Stomach (tissue), 4 donors: ENCODE measurements around the gene PAPSS1.

Source experiments
- POLR2A ChIP-seq, 4 donors: fragments of 450-650 bp; IDR thresholded peaks; one replicate each; pipeline ENCODE4 v1.6.1; 2016; ENCODE audit warnings: antibody characterized with exemption in 4 of 4, control low read depth in 2 of 4, mild to moderate bottlenecking in 1 of 4, moderate library complexity in 1 of 4
- POLR2AphosphoS5 ChIP-seq, 3 donors: sonication (generic); formaldehyde crosslinking; IDR thresholded peaks; one replicate each; pipeline ENCODE4 v1.6.1; 2016; ENCODE audit warnings: antibody characterized with exemption in 3 of 3
- TF ChIP-seq, protein P1 (sequence below), 7 experiments: fragments of 450-650 bp in 4 of 7; fragments of 200-600 bp in 3 of 7; sonication (generic) in 3 of 7; IDR thresholded peaks; one replicate each; pipeline ENCODE4 v1.5.1; 2016 to 2019; ENCODE audit warnings: antibody characterized with exemption in 7 of 7, control low read depth in 2 of 7, mild to moderate bottlenecking in 1 of 7

DNA sequence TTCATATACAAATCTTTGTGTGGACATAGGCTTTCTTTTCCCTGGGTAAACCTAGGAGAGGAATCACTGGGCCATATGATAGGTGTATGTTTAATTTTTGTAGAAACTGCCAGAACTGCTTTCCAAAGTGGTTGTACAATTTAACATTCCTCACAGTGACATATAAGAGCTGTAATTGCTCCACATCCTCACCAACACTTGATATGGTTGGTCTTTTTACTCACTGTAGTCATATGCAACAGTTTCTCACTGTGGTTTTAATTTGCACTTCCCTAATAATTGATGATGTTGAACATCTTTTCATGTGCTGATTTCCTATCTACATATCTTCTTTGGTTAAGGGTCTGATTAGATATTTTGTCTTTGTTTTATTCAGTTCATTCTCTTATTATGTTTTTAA lies 24.5 kb upstream of the PAPSS1 start:
- TF ChIP-seq, protein P1, sequence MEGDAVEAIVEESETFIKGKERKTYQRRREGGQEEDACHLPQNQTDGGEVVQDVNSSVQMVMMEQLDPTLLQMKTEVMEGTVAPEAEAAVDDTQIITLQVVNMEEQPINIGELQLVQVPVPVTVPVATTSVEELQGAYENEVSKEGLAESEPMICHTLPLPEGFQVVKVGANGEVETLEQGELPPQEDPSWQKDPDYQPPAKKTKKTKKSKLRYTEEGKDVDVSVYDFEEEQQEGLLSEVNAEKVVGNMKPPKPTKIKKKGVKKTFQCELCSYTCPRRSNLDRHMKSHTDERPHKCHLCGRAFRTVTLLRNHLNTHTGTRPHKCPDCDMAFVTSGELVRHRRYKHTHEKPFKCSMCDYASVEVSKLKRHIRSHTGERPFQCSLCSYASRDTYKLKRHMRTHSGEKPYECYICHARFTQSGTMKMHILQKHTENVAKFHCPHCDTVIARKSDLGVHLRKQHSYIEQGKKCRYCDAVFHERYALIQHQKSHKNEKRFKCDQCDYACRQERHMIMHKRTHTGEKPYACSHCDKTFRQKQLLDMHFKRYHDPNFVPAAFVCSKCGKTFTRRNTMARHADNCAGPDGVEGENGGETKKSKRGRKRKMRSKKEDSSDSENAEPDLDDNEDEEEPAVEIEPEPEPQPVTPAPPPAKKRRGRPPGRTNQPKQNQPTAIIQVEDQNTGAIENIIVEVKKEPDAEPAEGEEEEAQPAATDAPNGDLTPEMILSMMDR (IDR thresholded peaks at IDR 0.05), result no peak
- TF ChIP-seq POLR2AphosphoS5 (IDR thresholded peaks at IDR 0.05) (no peak), POLR2A (IDR thresholded peaks at IDR 0.05) (no peak)
